COR-L47 (cell line): Measurements from ENCODE around the gene IGSF6.
"Not testable (repeated sequence)": the region's sequence is repeated elsewhere in the genome, so short reads cannot be mapped to it uniquely, and the experiment has no call there.

ENCODE experiments used
- DNase-seq: peaks from one replicate; lab custom pipeline; 2025; lab: John Stamatoyannopoulos, UW

The IGSF6 gene

DNA sequence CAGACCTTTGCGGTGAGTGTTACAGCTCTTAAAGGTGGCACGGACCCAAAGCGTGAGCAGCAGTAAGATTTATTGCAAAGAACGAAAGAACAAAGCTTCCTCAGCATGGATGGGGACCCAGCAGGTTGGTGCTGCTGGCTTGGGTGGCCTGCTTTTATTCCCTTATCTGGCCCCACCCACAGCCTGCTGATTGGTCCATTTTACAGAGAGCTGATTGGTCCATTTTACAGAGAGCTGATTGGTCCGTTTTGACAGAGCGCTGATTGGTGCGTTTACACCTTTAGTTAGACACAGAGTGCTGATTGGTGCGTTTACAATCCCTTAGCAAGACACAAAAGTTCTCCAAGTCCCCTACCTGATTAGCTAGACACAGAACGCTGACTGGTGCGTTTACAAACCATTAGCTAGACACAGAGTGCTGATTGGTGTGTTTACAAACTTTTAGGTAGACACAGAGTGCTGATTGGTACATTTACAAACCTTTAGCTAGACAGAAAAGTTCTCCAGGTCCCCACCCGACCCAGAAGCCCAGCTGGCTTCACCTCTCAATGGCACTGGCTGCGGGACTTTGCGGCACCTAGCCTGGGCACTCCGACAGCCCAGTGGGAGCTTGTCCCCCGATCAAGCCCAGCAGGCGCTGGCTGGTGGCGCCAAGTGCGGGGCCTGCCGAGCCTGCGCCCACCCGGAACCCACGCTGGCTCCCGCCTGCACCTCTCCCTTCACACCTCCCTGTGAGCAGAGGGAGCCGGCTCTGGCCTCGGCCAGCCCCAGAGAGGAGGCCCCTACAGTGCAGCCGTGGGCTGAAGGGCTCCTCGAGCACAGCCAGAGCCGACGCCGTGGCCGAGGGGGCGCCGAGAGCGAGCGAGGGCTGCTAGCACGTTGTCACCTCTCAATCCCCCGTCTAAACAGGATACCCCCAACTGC is 22.5 kb downstream of the IGSF6 start:
- not testable (repeated sequence) for DNase-seq

GRCh38 chr16:21628772-21629171 is 23.6 kb downstream of the IGSF6 start:
- no peak for DNase-seq

DNA sequence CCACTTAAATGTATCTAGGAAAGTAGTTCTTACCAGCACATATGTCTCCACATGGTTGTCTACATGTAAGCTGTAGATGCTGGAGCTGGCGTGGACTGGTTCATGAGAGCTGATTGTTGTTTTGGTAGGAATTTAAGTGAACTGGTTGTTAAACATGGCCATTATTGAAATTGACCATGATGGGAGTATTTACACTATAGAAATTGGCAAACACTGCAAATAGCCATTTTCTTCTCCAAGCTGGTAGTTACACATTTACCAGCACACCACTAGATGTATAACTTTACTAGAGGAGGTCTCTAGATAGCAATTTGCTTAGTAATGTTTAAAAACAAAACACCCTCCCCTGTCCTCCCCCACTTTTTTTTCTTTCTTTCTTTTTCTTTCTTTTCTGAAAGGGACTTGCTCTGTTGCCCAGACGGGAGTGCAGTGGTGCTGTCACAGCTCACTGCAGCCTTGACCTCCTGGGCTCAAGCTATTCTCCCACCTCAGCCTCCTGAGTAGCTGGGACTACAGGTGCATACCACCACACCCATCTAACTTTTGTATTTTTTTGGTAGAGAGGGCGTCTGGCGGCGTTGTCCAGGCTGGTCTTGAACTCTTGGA is 24.2 kb downstream of the IGSF6 start:
- no peak for DNase-seq

DNA sequence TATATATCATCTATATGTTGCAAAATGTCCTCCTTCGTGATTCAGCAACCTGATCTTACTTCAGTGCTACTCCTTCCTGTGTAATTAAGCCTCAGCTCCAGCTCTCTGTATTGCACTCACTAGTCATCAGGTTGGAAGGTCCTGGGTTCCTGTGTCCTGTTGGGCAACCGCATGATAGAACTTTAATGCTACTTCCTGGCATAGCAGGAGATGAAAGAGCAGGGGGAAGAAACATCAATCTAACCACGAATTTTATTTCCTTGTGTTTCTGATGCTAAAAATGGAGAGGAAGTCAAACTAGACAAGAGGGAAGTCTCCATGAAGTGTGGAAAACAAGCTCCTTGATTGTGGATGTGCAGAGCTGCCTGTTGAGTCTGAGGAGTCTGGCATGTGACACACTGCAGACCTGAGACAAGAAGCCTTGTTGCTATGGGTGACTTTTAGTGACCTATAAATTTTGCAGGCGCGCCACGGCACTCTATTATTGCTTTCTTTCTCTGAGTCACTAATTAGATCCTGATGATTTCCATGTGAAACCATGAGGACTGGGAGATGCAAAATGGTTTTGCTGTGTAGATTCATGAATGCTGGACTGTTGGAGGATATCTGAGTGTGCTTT is 25.6 kb downstream of the IGSF6 start:
- no peak for DNase-seq

DNA sequence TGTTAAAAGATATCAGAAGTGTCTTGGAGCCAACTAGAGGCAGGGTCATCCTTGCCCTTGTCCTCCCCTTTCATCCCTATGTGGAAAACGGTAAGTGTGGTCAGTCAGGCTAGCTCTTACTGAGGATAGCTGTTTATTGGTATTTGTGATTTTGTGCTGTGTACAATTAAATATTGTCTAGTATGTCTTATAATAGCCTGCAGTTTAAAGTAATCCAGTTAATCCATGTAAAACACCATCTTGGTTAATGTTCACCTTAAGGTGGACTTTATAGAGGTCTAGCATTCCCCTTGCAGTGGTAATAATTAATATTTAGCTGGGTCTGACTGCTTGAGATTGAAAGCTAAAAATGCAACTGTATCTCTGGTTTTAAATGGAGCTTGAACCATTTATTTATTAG is 27.4 kb downstream of the IGSF6 start:
- no peak for DNase-seq

DNA sequence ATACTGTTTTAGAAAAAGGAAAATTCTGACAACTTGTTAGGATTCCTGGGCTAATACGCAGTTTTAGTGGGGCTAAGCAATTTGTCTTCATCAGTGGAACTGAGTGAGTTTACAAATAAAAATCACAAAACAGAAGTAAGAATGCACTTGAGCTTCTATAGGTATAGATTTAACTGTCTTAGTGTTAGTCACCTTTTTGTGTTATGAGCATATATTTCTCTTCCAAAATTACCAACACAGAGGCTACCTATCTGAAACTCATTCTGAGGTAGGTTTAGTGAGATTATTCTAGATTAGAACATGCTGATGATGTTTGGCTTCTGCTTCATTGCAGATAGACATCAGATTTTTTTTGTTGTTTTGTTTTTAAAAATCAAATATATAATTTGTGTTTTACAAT is 29.9 kb downstream of the IGSF6 start:
- no peak for DNase-seq

DNA sequence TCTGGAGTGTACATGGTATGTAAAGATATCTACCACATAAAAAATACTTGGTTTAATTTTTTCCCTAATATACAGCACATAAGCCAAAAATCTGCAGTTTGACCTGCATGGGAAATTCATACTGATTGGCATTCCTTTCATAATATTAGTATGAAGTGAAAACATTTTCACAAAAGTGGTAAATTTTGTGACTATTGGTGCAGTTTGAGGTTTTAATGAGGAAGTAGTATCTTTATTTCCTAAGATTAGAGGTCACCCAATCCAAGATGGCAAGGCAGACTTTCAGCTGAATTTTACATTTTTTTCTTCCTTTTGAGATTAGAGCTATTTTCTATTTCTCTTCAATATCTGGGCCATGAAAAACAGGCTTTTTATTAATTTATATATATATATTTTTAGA is 31.8 kb downstream of the IGSF6 start:
- no peak for DNase-seq

DNA sequence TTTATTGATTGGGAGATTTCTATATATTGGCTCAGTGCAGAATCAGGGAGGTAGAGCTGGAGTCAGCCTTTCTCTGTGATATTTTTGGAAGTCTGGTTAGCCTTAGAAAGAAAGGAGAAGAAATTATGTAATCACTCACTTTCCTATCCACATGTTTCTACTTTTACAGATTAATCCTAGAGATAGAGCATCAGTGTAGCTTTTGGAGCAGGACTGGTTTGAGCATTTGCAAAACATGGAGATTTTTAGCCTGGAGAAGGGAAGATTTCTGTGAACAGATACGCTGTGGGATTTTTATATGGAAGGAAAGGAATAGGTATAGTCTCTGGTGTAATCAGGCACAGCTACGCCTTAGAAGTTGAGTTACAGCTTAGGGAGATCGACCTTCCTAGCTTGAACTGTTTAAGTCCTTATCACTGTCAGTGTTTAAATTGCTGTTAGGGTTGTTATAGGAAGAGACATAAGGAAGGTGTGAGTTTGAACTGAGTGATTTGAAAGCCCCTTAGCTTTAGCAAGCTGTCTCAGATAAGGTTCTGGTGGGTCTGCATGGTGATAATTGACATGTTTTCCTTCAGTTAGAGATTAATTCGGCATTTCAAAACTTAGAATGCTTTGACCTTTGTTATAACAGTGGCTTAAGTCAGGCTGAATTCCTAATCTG is 32.5 kb downstream of the IGSF6 start:
- DNase-seq, result no peak

DNA sequence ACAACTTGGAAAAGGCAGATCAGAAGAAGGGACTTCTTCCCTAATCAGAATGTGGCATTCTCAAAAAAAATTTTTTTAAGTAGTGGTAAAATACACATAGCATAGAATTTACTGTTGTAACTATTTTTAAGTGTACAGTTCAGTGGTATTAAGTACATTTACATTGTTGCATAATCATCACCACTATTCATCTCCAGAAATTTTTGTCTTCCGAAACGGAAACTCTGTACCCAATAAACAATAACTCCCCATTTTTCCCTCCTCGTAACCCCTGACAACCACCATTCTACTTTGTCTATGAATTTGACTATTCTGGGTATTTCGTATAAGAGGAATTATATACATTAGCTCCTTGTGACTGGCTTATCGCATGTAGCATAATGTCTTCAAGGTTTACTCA is 34.1 kb downstream of the IGSF6 start:
- DNase-seq, result no peak

- no peak for DNase-seq
Measured at GRCh38 chr16:21617607-21618006, 34.8 kb downstream of the IGSF6 start.

GRCh38 chr16:21614896-21615295 is 37.5 kb downstream of the IGSF6 start:
- DNase-seq, result no peak

GRCh38 chr16:21613781-21614180 is 38.6 kb downstream of the IGSF6 start:
- no peak for DNase-seq

DNA sequence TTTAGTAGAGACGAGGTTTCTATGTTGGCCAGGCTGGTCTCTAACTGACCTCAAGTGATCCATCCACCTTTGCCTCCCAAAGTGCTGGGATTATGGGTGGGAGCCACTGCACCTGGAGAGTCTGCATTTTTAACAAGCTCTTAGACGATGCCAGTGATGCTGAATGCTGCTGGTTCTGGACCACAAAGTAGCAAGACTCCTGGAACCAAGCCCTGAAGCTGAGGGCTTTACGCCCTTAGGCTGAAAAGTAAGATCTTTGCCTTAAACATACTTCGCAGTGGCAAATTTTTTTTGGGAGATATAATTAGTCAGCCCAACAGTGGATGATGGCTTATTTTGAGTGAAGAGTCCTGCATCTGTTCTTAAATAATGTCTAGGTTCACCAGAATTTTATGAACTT is 39.0 kb downstream of the IGSF6 start:
- no peak for DNase-seq

DNA sequence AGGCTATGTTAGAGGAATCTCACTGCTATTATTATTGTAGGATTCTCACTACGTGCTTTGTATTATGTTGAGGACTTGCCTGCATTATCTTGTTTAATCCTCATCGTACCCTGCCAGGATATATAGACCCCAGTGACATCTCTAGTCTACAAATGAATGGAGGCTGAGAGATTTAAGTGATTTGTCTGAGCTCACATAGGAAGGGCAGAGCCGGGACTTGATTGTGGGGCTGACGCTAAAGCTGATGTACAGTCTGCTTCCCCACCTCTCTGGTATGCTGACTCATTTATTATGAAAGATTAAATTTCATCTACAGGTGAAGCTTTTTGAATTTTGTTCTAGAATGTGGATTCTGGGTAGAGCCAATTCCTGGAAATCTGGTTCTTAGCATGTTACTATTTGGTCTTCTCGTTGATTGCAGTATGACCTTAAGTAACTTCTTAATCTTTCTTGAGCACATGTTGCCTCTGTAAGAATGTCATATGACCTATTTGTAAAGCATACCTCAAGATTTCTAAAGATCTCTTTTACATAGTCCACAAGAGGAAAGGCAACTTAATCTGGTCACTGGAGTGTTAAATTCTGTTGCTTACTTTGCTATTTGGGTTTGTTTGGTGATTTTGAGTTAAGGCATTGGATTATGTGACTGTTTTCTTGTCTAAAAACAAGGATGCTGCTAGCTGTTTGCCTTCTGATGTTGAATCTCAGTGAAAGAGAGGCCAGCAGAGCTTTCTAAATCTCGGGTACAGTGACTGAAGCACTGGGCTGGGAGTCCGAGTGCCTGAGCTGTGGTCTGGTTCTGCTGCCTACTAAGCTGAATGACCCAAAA is 40.6 kb downstream of the IGSF6 start:
- DNase-seq, result no peak

- no peak for DNase-seq
Measured at GRCh38 chr16:21611198-21611555, 41.2 kb downstream of the IGSF6 start.

- no peak for DNase-seq
Measured at GRCh38 chr16:21610766-21611165, 41.6 kb downstream of the IGSF6 start.

GRCh38 chr16:21610006-21610544 is 42.3 kb downstream of the IGSF6 start:
- DNase-seq, result no peak

DNA sequence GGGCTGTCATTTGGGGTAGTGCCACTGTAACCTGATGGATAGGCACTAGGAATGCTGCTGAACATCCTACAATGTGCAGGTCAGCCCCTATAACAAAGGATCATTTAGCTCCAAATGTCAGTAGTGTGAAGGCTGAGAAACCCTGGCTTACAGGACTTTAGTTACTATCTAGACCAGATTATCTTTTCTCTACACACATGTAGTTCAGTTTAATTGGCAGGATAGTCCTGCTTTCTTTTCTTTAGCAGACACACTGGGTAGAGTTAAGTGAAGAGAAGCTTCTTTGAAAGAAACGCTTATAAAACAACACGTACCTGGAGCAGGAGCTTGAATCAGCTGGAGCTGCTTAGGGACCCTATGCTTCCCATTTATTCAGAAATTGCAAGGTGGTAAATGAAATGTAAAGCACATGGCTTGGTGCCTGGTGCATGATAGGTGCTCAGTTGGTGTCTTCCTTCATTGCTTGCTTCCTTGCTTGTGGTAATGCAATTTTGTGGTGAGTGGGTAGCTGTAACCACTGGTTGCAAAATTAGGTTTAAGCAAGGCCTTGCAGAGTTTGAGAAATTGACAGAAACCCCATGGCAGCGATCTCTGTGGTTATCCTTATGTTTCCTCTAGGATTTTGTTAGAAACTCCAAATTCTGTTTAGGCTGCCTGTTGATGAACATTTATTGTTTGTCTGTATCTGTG is 43.6 kb downstream of the IGSF6 start:
- DNase-seq, result no peak

- not testable (repeated sequence) for DNase-seq
Measured at GRCh38 chr16:21605848-21606247, 46.6 kb downstream of the IGSF6 start.

DNA sequence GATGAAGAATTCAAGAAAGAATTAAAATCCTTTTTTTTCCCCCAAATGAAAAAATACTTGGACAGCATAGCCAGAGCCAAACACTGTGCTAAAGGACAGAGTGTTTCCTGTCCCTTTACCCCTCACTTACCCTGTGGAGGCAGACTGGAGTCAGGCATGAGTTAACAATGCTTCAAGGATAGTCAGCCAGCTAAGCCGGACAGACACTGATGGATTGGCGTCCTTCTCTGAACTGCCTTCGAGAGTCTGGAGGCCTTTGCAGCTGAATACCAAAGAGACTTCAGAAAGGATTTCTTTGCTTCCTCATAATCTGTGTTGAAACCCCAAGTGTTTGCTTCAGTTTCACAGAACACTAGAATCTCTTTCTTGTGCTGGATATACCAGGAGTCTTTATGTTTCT is 48.5 kb downstream of the IGSF6 start:
- no peak for DNase-seq

DNA sequence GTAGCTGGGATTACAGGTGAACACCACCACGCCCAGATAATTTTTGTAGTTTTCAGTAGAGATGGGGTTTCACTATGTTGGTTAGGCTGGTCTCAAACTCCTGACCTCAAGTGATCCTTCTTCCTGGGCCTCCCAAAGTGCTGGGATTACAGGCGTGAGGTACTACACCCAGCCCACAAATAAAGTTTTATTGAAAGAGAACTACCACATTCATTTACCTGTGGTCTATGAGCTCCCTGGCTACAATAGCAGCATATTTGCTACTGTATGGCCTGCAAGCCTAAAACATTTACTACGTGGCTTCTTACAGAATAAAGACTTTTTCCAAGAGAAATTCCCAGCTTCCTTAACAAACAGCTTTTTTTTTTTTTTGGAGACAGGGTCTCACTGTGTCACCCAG is 49.6 kb downstream of the IGSF6 start:
- no peak for DNase-seq
